Fibroblast of peridontal ligament (primary cell): ENCODE measurements around the gene CEP112.

Experiments
- DNase-seq: peaks from one replicate; pipeline ENCODE4 v3.0.0-alpha.2; 2010; ENCODE audit errors: extremely low read depth

Gene CEP112

GRCh38 chr17:65931246-65932149 is 260.4 kb downstream of the CEP112 start:
- DNase-seq = peak; percentile 60

GRCh38 chr17:65930140-65930730 is 261.7 kb downstream of the CEP112 start:
- peak; percentile 12 for DNase-seq

GRCh38 chr17:65926599-65926998 is 265.3 kb downstream of the CEP112 start:
- DNase-seq = no peak

- peak; percentile 77 for DNase-seq
Measured at GRCh38 chr17:65925606-65926307, 266.2 kb downstream of the CEP112 start.

GRCh38 chr17:65920996-65921395 is 270.9 kb downstream of the CEP112 start:
- DNase-seq = no peak

GRCh38 chr17:65918916-65919315 is 273.0 kb downstream of the CEP112 start:
- DNase-seq = peak; percentile 33

GRCh38 chr17:65918500-65918899 is 273.4 kb downstream of the CEP112 start:
- no peak for DNase-seq

GRCh38 chr17:65917560-65917959 is 274.4 kb downstream of the CEP112 start:
- no peak for DNase-seq

- no peak for DNase-seq
Measured at GRCh38 chr17:65916425-65916824, 275.5 kb downstream of the CEP112 start.

GRCh38 chr17:65914784-65915342 is 277.1 kb downstream of the CEP112 start:
- no peak for DNase-seq

- DNase-seq = no peak
Measured at GRCh38 chr17:65913326-65913850, 278.5 kb downstream of the CEP112 start.

GRCh38 chr17:65910836-65911235 is 281.1 kb downstream of the CEP112 start:
- no peak for DNase-seq

- no peak for DNase-seq
Measured at GRCh38 chr17:65902831-65903522, 289.0 kb downstream of the CEP112 start.

- DNase-seq = no peak
Measured at GRCh38 chr17:65902155-65902554, 289.8 kb downstream of the CEP112 start.

GRCh38 chr17:65901394-65901793 is 290.5 kb downstream of the CEP112 start:
- no peak for DNase-seq

- DNase-seq = no peak
Measured at GRCh38 chr17:65900216-65900615, 291.7 kb downstream of the CEP112 start.

- DNase-seq = no peak
Measured at GRCh38 chr17:65898651-65899050, 293.3 kb downstream of the CEP112 start.

- no peak for DNase-seq
Measured at GRCh38 chr17:65896889-65897288, 295.0 kb downstream of the CEP112 start.

- no peak for DNase-seq
Measured at GRCh38 chr17:65895969-65896368, 296.0 kb downstream of the CEP112 start.

- no peak for DNase-seq
Measured at GRCh38 chr17:65893692-65894279, 298.1 kb downstream of the CEP112 start.

- no peak for DNase-seq
Measured at GRCh38 chr17:65892912-65893377, 299.0 kb downstream of the CEP112 start.
